ENCODE data around the gene PPP1R3C.

DNA sequence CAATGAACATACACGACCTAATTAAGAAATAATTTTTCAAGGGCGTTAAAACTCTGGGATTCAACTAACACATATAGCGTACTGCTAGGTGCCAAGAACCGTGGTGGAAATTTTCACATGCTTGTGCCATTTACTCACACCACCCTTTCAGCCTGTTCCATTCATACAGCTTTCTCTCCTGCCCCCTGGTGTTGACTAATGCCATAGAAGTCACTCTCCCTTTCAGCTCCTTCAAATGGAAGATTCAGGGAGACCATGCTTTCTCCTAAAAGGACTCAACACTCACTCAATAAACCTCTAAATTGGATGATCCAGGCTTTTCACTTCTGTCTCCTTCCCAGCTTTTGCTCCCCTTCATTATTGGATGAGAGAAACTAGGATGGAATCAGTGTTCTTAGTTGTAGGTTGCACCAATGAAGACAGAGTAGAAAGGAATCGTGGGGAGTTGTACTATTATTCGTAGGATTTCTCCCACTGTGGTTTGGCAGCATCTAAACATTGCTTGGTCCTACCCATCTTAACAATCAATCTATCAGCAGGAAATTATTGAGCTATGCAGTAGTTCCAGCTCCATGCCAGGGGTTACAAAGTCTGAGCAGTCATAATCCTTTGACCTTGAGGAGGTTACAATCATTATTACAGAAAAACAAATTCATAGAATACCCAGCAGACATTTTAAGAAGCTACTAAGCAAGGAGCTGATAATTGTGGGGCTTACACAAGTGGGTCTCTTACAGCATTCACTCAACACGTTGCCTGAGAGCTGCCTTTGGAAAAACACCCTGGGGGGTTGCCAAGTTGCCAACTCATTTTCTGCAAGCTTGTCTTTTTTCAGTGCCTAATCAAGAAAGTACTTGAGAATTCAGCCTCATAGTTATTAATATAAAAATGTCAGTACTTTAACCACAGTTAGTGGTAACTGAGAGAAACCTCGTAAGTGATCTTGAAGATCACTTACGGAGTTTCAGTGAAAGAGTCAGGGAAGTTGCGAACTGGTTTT is 2.8 kb upstream of the PPP1R3C start:
- no peak for TF ChIP-seq POLR2A (IDR thresholded peaks at IDR 0.05; ENCODE audit: low read depth, low read length)
- TF ChIP-seq TAF1 (IDR thresholded peaks at IDR 0.05; ENCODE audit: borderline replicate concordance, low read depth, low read length), result no peak
